ENCODE data around the gene ASMT. TPM values are rescaled to one million over a fixed set of nuclear protein-coding genes. Genes with fewer than 3 reads are reported as not detected.
A peak's percentile ranks its signal among the peaks of the same experiment; 100 is the strongest.

The ASMT gene
- total RNA-seq, 3 donors from 2014 or later = 0.48 TPM; not detected in 2

GRCh38 chrX:1592470-1593142 is 22.3 kb upstream of the ASMT start:
- Mint-ChIP-seq H3K27me3 (ENCODE audit: low read depth) (no peaks in the 10 kb centered on the region), H3K36me3 (ENCODE audit: insufficient read depth) (peaks cover 31% of the 10 kb centered on the region), H3K9me3 (no peaks in the 10 kb centered on the region), H3K4me1 (ENCODE audit: low read depth) (peaks cover 26% of the 10 kb centered on the region), H3K4me3 (peak overlapping the region; percentile 92)
- ATAC-seq = peak; percentile 1 to 3
- DNase-seq = no peak

- Mint-ChIP-seq H3K4me1 (ENCODE audit: low read depth) (peaks cover 26% of the 10 kb centered on the region), H3K36me3 (ENCODE audit: insufficient read depth) (peaks cover 37% of the 10 kb centered on the region), H3K4me3 (peak overlapping the region; percentile 92), H3K27me3 (ENCODE audit: low read depth) (no peaks in the 10 kb centered on the region), H3K9me3 (no peaks in the 10 kb centered on the region)
- ATAC-seq (no peak), DNase-seq (no peak)
Measured at GRCh38 chrX:1593286-1594271, 21.3 kb upstream of the ASMT start.

DNA sequence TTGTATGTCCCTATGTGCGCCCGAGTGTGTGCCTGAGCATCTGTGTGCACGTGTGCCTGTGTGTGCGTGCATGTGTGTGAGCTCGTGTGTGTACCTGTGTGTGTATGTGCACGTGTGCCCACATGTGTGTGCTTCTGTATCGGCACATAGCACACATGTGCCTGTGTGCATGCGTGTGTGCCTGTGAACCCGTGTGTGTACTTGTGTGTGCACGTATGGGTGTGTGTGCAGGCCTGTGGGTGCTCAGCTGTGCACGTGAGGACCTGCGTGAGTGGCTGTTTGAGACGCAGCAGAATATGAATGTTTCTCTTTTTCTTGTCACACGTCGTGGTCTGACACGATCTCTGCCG is 19.2 kb upstream of the ASMT start:
- DNase-seq (no peak), ATAC-seq (no peak)
- Mint-ChIP-seq H3K4me1 (ENCODE audit: low read depth) (peaks cover 26% of the 10 kb centered on the region), H3K4me3 (no peak overlapping the region), H3K27me3 (ENCODE audit: low read depth) (no peaks in the 10 kb centered on the region), H3K36me3 (ENCODE audit: insufficient read depth) (peaks cover 45% of the 10 kb centered on the region), H3K9me3 (no peaks in the 10 kb centered on the region)

DNA sequence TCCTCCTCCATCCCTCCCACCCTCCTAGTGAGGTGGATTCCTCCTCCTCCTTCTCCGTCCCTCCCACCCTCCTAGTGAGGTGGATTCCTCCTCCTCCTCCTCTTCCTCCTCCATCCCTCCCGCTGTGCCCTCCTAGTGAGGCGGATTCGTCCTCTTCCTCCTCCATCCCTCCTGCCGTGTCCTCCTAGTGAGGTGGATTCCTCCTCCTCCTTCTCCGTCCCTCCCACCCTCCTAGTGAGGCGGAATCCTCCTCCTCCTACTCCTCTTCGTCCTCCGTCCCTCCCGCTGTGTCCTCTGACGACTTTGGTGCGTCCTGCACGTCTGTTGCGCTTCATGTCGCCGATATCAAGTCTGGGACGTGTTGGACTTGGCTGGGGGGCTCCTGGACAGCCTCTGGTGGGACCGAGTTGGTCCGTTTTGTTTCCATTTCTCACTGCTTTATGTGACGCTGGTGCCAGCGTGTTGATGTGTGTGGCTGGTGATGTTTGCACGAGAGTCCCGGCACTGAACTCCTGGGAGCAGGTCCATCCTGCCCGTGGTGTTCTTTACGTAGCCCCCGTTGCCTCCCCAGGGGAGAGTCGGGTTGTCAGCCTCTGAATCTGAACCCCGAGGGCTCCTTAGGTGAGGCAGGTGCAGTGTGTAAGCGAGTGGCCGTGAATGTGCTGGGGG is 18.0 kb upstream of the ASMT start:
- DNase-seq (no peak), ATAC-seq (no peak)
- Mint-ChIP-seq H3K36me3 (ENCODE audit: insufficient read depth) (peaks cover 49% of the 10 kb centered on the region), H3K9me3 (no peaks in the 10 kb centered on the region), H3K27me3 (ENCODE audit: low read depth) (no peaks in the 10 kb centered on the region), H3K4me1 (ENCODE audit: low read depth) (peaks cover 26% of the 10 kb centered on the region), H3K4me3 (no peak overlapping the region)

- Mint-ChIP-seq H3K9me3 (no peaks in the 10 kb centered on the region), H3K36me3 (ENCODE audit: insufficient read depth) (peaks cover 56% of the 10 kb centered on the region)
Measured at GRCh38 chrX:1597345-1598020, 17.4 kb upstream of the ASMT start.

DNA sequence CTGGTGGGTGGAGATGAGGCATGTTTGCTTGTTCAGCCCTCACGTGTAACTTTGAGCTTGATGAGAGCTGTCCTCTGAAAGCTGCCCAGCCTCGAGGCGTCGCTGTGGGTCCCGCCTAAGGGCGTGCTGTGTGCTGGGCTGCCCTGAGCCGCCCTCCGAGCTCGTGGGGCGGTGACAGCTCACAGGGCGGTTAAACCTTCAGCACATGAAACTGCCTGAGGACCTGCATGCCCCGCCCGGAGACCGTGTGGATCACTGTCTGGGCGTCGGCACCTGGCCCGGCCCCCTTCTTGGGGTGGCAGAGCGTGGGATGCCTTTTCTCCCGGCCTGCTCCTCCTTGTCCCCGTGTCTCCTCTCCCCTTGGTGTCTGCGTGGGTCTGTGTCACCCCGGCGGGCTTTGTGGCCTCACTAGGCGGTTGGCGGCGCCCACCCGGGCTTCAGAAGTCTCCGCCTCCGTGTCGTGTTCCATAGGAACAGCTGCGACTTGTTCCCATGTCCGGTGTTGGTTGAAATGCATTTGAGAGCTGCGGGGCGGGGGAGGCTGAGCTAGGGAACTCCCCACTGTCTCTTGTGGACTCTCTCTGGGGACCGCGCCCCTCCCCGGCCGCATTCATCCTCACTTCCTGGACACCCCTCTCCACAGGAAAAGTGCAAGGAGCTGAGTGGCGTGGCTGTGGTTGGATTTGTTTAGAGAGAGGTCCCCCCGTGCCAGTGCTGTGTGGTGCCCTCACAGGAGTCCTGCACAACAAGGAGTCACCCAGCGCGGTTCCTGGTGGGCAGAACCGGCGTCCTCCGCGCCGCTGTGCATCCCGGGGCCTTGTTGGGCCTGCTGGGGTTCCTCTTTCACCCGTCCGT is 16.6 kb upstream of the ASMT start:
- no peaks in the 10 kb centered on the region for H3K27me3 Mint-ChIP-seq (ENCODE audit: low read depth)
- no peaks in the 10 kb centered on the region for H3K9me3 Mint-ChIP-seq
- DNase-seq = no peak
- H3K4me3 Mint-ChIP-seq = no peak overlapping the region
- peaks cover 18% of the 10 kb centered on the region for H3K4me1 Mint-ChIP-seq (ENCODE audit: low read depth)
- H3K36me3 Mint-ChIP-seq (ENCODE audit: insufficient read depth) = peaks cover 60% of the 10 kb centered on the region
- ATAC-seq = peak in 1 of 2 donors; percentile 17

More at GRCh38 chrX:1597345-1598020, 17.4 kb upstream of the ASMT start:
- Mint-ChIP-seq H3K27me3 (ENCODE audit: low read depth) (no peaks in the 10 kb centered on the region), H3K4me1 (ENCODE audit: low read depth) (peaks cover 26% of the 10 kb centered on the region), H3K4me3 (no peak overlapping the region)
- ATAC-seq (no peak), DNase-seq (no peak)

GRCh38 chrX:1598876-1599790 is 15.7 kb upstream of the ASMT start:
- no peaks in the 10 kb centered on the region for H3K9me3 Mint-ChIP-seq
- no peak overlapping the region for H3K4me3 Mint-ChIP-seq
- ATAC-seq = no peak
- H3K4me1 Mint-ChIP-seq (ENCODE audit: low read depth) = peaks cover 10% of the 10 kb centered on the region
- peaks cover 57% of the 10 kb centered on the region for H3K36me3 Mint-ChIP-seq (ENCODE audit: insufficient read depth)
- DNase-seq = no peak
- H3K27me3 Mint-ChIP-seq (ENCODE audit: low read depth) = no peaks in the 10 kb centered on the region

GRCh38 chrX:1599791-1600405 is 15.0 kb upstream of the ASMT start:
- Mint-ChIP-seq H3K4me3 (no peak overlapping the region), H3K27me3 (ENCODE audit: low read depth) (no peaks in the 10 kb centered on the region), H3K9me3 (no peaks in the 10 kb centered on the region), H3K36me3 (ENCODE audit: insufficient read depth) (peaks cover 54% of the 10 kb centered on the region), H3K4me1 (ENCODE audit: low read depth) (peaks cover 7% of the 10 kb centered on the region)
- DNase-seq (no peak), ATAC-seq (no peak)

GRCh38 chrX:1600406-1601050 is 14.3 kb upstream of the ASMT start:
- Mint-ChIP-seq H3K4me3 (no peak overlapping the region), H3K27me3 (ENCODE audit: low read depth) (no peaks in the 10 kb centered on the region), H3K4me1 (ENCODE audit: low read depth) (peaks cover 2% of the 10 kb centered on the region), H3K9me3 (no peaks in the 10 kb centered on the region), H3K36me3 (ENCODE audit: insufficient read depth) (peaks cover 50% of the 10 kb centered on the region)
- DNase-seq (no peak), ATAC-seq (no peak)

DNA sequence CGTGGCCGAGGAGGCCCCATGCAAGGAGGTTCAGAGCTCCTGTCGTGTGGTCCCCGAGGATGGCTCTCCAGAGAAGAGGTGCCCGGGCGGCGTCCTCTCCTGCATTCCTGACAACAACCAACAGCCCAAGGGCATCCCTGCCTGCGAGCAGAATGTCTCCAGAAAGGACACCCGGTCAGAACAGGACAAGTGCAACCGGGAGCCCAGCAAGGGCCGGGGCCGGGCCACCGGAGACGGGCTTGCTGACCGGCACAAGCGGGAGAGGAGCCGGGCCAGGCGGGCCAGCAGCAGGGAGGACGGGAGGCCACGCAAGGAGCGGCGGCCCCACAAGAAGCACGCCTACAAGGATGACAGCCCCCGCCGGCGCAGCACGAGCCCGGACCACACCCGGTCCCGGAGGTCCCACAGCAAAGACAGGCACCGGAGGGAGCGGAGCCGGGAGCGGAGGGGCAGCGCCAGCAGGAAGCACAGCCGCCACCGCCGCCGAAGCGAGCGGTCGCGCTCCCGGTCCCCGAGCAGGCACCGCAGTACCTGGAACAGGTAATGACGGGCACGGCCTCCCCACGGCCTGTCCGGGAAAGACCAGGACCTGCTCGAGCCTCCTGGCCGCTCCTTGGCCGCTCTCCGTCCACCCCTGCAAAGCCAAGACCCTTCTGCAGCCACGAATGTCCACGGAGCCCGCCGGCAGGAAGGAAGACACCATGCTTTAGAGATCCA is 13.7 kb upstream of the ASMT start:
- DNase-seq = no peak

DNA sequence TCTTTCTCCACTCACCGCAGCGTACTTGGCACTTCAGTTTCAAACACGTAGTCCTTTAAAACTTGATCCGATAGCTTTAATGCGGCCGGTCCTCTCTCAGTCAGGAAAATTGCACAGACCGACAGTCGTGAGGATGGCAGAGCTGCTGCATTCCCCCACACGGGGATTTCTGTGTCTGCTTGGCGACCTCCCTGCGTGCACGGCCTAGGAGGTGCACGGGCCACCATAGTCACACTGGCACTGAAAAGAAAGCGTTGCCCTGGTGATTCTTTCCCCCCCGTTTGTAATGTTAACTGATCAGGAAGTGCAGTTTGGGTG is 13.1 kb upstream of the ASMT start:
- ATAC-seq (no peak), DNase-seq (no peak)
- Mint-ChIP-seq H3K36me3 (ENCODE audit: insufficient read depth) (peaks cover 45% of the 10 kb centered on the region), H3K9me3 (no peaks in the 10 kb centered on the region), H3K27me3 (ENCODE audit: low read depth) (no peaks in the 10 kb centered on the region), H3K4me1 (ENCODE audit: low read depth) (no peaks in the 10 kb centered on the region), H3K4me3 (no peak overlapping the region)

More for the DNA sequence above, 13.7 kb upstream of the ASMT start:
- no peaks in the 10 kb centered on the region for H3K9me3 Mint-ChIP-seq
- H3K4me3 Mint-ChIP-seq = no peak overlapping the region
- H3K27me3 Mint-ChIP-seq (ENCODE audit: low read depth) = no peaks in the 10 kb centered on the region
- no peak for ATAC-seq
- H3K36me3 Mint-ChIP-seq (ENCODE audit: insufficient read depth) = peaks cover 46% of the 10 kb centered on the region
- H3K4me1 Mint-ChIP-seq (ENCODE audit: low read depth) = no peaks in the 10 kb centered on the region

All from activated T-cell treated with anti-CD3 and anti-CD28 coated beads, Interleukin-2, amount 50 U/mL, for 4 hours (primary cell).